Hindlimb muscle (tissue), 1 donor: Measurements from ENCODE around the gene SCUBE1. TPM values are rescaled to one million over a fixed set of nuclear protein-coding genes. Genes with fewer than 3 reads are reported as not detected.

Experiments used
- DNase-seq: peaks from one replicate; pipeline ENCODE4 v3.0.0-alpha.2; 2013
- polyA plus RNA-seq: library from polyadenylated mRNA; unstranded; fragments of 120-200 nt; gene quantifications from one replicate; pipeline ENCODE4 v1.2.1, GENCODE V29; 2013; ENCODE audit not compliant: insufficient read length

The SCUBE1 gene
- 0.10 TPM for polyA plus RNA-seq

DNA sequence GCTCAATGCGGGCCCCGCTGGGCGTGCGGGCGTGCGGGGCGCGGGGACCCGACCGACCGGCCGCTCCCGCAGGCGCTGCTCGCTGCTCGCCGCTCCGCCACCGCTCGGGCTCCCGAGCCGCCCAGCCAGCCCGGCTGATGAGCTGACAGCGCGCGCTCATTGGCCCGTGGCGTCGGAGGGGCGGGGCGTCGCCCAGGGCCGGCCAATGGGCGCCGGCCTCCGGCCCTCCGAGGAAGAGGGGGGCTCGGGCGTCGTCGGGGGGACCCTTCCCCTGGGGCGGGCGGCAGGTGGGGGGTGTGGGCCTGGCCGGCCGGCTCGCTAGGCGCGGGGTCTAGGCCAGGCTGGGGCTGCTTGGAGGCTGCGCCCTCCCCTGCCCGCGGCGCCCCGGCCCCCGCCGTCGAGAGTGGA lies at the start of gene SCUBE1:
SCUBE1 (minus strand) TSS at position 111 of the 408 bp plus-strand sequence. CDS start 111 bp downstream, outside the sequence.
- peak; percentile 69 for DNase-seq

DNA sequence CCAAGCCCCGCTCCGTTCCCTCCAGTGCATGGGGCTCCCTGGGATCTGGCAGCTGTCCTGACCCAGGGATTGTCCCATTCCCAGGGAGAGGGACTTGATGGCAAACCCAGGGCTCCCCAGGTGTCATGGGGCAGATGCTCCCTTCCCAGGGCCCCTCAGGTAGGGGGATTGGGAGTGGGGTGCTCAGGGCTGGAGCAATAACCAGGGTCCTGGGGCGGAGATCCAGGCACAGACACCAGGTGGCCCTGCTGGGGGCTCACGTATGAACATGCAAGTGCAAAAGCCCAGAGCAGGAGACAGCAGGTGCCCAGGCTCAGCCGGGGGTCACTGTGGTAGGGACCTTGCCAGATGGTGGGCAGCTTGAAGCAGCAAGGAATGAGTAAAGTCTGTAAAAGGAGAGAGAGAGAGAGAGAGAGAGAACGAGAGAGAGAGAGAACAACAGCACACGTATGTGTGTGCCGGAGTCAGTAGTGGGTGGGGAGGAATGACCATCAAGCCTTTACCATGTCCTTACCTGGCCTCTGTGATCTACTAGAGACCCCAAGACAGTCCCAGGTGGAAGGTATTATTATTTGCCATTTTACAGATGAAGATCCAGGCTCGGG lies 49.3 kb upstream of the SCUBE1 start:
- DNase-seq: no peak

DNA sequence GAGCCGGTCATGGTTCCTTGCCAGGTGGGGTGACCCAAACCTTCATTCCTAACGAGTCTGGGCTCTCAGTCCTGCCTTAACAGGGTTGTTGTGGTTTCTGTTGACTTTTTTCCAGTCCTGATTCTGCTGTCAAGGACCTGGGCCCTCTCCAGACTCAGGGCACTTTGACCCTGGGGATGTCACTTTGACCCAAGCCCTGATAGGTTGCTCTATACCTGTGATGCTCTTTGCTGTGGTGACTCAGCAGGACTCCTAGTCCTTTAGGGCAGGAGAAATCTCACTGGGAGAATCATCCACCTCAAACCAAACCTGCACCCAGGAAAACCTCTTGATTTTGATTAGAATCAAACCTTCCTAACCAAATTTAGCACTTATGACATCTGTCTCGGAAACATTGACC lies 48.1 kb upstream of the SCUBE1 start:
- DNase-seq: no peak

DNA sequence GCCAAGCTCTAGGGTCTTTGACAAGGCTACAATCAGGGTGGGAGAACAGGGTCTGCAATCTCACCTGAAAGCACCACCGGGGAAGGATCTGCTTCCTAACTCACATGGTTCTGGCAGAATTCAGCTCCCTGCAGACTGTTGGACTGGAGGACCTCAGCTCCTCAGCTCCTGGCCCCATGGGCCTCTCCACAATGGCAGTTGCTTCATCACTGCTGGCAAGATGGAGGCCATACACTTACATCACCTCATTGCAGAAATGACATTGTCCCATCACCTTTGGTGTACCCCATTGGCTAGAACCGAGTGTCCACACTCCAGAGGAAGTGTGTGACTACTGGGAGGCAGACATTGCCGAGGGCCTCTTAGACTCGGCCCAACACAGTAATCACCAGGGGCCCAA lies 47.7 kb upstream of the SCUBE1 start:
- no peak for DNase-seq

DNA sequence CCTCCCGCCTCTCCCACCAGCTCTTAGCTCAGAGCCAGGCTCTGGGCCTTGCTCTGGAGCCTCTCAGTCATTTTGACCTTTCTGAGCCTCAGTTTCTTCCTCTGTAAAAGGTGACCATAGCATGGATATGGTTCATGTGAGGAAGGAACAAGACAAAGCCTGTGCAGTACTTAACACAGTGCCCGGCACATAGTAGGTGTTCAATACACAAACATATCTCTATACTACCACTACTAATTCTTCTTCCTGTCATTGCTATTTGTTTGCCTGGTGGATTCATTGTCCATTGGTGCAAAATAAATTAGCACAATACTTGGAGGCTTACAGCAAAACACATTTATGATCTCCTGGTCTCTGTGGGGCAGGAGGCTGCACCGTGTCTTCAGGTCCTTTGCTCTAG lies 47.0 kb upstream of the SCUBE1 start:
- no peak for DNase-seq

DNA sequence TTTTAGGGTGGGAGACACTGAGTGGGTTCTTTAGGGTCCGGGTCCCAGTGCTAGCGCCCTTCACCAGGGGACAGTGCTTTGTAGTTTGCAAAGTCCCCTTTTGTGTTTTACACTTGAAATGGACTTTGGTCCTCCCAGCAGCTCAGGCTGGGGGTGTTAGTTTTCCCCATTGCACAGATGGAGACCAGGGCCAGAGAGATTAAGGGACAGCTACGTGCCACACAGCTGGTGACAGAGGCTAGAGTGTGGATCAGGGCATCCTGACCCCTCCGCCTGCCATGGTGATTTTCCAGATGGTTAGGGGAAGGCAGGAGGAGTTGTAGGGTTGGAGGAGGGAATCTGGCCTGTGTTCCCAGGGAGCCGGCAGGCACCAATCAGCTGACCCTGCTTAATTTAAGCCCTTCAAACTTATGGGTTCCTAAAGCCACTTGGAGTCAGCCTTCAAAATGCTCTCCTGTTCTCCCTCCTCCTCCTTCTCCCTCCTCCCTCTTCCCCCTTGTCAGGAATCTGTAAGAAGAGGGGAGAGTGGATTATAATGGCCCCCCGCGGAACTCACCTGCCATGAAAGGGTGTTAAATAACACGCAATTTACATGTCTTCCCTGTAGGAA lies 46.2 kb upstream of the SCUBE1 start:
- no peak for DNase-seq

DNA sequence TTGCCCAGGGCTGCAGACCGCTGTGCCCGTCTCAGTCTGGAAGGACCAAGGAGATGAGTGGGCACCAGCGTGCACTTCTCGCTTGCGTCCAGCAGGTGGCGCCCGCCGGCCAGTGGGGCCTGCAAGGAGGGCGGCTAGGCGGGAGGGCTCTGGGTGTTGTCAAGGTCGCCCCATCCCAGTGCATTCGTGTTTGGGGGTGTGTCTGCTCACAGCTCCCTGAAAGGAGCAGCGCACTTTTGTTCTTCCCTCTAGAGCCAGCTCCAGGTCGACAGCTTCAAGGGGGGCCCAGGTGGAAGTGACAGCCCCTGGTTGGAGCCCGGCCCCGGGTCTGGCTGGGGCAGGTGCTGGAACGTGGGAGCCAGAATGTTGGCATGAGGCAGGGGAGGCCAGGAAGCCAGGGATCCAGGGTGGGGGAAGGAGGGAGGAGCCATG lies 45.3 kb upstream of the SCUBE1 start:
- peak; percentile 50 for DNase-seq

DNA sequence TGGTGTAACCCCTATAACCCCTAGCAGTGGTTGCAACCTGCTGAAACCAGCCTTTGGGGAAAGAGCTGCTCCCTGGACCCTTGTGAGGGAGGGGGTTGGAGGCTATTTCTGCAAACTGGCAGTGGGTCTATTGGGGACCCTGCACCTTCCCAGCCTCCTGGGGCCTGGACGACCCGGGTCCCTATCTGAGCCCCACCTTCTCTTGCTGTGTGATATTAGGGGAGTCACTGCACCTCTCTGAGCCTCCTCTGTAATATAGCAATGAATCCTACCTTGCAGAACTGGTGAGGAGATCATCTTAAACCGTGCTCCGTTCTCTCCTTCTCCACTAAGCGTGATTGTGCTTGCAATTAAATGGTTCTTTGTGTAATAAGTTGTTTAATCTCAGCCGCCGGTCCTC lies 44.6 kb upstream of the SCUBE1 start:
- no peak for DNase-seq

DNA sequence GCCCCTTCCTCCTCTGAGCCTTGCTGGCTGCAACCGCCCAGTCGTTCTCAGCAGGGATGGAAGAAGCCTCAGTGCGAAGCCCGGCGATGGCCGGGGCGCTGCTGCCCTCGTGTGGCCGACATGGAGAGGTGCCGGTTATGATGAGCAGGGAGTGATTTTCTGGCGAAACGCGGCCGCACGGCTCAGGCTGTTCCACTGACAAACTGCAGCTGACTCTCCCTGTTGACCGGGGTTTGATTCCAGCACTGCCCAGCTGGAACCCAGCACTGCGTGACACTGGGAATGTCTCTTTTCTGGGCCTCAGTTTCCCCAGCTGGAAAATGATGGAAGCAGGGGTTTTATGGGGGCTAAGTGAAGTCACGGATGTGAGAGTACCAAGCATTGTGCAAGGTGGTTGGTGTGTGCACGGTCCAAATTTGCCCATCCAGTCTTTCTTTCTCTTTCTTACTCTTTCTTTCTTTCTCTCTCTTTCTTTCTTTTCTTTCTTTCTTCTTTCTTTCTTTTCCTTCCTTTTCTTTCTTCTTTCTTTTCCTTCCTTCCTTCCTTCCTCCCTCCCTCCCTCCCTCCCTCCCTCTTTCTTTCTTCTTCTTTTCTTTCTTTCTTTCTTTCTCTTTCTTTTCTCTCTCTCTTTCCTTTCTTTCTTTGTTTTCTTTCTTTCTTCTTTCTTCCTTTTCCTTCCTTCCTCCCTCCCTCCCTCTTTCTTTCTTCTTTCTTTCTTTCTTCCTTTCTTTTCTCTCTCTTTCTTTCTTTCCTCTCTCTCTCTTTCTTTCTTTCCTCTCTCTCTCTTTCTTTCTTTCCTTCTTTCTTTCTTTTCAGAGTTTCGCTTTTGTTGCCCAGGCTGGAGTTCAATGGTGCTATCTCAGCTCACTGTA lies 42.8 kb upstream of the SCUBE1 start:
- DNase-seq: peak; percentile 88

DNA sequence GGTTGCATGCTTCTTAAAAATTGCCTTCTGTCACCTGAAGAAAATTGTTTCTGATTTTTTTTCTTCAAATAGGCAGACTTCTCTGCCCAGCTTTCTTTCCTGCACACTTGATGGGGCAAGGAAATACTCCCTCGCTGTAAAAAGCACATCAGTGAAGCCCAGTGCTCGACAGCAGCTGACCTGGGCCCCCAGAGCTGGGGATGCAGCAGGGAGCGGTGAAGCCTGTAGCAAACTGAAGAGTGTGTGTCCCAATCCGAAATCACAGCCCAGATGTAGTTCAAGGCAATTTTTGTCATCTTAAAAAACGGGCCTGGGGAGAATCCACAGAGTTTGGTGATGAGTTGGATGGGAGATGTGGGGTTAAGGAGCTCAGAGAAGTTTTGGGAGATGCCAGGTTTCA lies 41.7 kb upstream of the SCUBE1 start:
- no peak for DNase-seq

DNA sequence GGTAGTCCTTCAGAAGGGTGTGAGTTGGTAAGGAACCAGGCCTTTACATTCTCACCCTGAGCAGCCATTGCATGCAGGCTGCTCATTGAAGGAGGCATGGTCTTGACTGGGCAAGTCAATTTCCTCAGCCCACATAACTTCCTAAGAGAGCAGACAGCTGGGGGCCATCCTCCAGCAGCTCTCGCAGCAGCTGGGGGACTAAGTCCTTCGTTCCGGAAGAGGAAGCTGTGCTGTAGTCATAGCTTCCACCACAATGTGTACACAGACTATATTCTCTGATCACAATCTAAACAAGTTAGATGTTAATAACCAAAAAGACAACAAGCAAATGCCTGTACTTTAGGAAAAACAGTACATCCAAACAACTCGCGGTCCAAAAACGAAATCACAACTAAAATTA lies 38.5 kb upstream of the SCUBE1 start:
- DNase-seq: no peak

DNA sequence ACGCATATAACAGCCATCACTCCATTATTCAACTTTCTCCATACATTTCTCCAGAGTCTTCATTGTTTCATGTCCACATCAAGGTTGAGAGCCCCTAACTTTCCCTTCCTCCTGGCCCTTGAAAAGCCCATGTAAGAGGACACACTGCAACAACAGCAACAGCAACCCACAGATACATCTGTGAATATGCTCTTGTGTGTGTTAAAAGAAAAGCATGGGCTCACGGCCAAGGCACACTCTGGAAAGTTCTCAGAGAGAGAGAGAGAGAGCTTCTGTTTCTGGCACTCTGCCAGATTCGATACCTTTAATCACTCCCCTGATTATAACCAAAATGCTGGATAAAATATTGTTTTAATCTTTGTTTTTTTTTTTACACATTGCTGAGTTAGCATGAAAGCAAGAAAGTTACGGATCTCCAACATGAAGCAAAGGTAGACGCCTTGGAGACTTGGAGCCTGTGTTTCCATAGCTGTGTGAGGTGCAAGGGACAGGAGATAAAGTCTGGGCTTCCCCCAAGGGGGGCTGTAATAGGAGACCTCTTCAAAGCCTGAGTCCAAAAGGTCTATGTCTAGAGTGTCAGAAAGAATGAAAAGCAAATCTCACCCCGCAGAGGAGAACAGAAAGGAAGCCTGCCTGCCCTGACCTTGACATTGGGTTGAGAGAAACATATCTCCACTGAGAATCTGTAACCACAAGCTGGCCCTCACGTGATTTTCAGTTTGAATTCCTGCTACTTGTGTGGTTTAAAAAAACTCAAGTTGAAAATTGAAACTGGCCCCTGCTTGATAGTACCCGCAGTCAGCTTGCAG lies 34.9 kb upstream of the SCUBE1 start:
- peak; percentile 42 for DNase-seq

DNA sequence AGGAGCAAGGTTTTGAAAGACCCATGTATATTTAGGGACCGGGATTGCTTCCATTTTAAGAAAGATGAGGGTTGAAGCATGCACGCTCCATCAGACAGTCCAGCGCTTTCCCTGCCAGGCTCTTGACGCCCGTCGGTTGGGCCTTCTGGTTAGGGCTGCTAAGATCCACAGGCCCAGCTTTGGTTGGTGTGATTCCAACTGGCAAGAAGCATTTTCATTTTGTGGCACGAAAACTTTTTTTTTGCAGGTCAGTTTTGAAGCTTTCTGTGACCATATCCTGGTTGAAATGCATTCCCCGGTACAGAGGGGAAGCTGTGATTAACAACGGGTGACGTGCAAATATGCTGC lies 34.4 kb upstream of the SCUBE1 start:
- DNase-seq: no peak

DNA sequence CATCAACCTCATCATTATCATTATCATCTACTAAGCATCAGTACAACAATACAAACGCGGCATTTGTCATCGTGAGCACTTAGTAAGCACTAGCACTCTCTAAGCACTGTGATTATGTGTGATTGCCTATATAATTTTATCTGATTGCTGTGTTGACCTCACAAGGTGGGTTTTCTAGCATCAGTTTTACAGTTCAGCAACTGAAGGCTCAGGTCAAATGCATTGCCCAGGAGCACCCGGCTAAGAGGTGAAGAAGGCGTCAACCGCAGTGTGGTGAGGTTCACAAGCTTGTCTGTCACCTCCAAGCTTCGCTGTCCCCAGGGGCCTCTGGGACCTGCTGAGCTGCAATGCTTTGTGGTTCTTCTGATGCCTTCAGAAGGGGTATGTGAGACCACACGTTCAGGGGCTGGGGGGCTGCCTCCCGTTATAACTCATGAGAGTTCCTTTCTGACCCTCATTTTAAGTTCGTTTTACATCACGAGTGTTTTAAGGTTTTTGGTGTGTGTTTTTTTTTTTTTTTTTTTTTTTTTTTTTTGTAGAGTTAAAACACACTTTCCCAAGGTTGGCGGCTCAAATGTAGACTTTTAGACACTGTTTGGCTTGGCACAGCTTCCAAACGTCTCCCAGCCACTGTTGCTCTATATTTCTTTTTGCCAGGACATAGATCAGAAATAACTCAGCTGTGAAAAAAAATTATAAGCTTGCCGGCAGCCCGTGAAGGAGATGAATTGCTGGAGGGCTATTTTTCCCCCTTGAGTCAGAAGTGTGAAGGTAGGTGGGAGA lies 33.8 kb upstream of the SCUBE1 start:
- DNase-seq: no peak

DNA sequence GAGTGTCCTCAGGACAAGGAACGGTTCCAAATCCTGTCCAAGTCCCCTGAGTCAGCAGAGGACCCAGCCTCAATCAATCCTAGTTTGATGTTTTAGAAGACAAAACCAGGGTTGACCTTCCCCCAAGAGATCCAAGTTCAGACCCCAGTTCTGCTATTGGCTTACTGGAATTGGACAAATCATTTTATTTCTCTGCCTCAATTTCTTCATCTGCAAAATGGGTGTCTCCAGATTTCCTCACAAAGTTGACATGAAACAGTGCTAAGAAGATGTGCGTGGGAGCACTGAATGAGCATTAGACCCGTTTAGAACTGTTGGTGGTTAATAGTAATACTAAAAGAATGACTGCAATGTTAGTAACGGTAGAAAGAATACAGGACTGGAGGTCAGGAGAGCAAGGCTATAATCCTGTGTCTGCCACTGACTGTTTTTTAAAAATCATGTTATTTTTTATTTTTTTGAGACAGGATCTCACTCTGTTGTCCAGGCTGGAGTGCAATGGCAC lies 32.8 kb upstream of the SCUBE1 start:
- no peak for DNase-seq

DNA sequence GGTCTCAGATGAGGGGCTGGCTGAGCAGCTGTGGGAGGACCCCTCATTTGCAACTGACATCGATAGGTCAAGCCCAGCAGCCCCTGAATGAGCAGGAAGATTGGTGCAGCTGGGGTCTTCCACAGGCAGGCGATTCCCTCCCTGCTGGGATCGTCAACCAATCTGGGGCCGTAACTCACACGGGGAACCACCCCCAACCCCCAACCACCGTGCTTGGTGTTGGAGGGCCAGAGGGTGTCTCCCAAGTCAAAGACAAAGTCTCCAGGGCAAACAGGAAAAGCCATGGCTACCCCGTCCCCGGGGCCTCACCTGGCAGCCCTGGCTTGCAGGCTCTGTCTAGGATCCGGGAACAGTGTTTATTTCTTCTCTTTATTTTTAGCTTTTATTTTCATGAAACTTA lies 26.9 kb upstream of the SCUBE1 start:
- DNase-seq: no peak

DNA sequence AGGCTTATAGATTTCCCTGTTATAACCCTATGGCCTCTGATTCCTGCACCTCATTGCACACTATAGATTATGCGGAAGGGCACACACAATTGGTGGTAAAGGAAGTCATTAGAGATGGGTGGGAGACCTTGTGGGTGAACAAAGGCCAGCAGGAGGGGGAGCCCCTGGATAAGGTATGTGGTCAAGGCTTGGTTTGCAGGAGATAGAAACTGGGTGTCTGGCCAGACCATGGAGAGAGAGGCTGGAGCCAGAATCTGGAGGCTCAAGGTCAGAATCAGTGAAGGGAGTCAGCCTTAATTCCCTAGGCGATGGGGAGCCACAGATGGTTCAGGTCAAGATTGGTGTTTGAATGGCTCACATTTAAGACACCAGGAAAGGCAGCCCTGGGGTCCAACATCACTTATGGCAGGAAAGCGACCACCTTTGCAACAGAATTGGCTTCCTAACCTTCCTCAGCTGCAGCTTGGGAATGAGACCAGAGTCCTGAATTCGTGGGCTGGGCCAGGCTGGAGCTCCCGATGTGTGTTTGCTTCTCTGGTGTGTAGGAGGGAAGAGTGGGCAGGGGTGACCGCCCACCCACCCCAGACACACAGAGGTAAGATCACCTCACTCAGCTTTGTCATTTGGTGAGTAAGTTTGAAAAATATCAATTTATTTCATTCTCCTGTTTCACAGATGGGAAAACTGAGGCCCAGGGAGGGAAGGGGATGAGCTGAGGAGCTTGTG lies 22.7 kb upstream of the SCUBE1 start:
- DNase-seq: no peak

DNA sequence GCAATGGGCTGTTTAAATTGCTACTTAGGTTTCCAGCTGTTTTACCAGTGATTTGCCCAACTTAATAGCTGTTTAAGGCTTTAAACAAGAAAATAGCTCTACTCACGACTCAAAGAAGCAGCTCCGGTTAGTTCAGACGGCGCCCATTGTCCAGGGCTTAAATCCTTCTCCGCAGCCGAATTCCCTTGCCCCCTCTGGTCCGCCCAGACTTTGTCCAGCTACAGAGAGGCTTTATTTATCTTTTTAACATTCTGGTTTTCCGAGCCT lies 20.9 kb upstream of the SCUBE1 start:
- no peak for DNase-seq

DNA sequence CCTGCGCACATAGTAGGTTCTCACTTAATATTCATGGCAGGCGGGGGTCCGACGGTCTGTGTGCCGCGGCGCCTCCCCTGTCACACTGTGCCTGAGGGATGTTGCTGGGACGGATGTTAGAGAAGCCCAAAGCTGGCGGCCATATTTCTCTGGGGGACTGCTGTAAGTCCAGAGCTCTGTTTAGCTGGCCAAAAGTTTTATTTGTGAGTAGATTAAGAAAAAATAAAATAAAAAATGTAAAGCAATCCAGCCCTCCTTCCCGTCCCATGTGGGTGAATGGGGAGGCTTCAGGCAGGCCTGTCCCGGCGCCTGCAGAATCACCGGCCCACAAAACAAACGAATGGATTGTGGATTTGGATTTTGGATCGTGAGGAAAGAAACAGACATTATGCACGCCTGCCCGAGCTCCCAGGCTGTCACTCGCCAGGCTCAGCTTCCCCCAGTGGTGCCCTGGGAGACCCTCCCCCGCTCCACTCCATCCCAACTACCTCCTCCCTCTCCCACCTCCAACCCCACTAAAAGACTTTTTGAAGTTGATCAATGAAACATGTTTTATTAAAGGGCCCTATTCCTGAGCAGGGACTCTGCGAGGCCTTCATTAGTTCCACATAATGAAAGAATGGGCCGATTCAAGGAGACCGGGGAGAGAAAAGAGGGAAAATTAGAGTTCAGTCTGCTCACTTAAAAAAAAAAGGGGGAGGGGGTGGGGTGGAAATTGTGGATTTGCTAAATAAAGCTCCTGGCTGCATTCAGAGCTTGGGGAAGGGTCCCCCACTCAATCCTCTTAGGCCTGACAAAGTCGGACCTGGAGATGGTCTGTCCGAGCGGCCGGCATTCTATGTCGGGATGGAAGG lies 20.4 kb upstream of the SCUBE1 start:
- no peak for DNase-seq

DNA sequence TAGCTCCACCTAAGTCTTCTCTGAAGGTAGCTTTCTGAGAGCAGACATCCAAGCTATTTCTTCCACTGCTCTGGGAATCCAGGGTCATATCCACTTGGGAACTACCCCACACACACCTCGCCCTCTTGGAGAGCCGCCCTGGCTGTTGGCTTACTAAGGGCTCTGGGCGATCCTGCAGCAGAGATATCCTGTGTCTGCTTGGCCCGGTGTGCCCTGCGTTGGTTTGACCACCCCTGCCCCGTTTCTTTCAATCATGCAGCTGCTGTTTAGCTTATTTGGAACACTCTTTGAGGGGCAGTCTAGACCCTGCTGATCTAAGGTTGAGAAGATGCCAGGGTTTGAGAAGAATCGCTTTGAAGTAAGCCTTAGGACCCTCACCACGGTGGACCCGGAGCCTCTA lies 17.4 kb upstream of the SCUBE1 start:
- no peak for DNase-seq

DNA sequence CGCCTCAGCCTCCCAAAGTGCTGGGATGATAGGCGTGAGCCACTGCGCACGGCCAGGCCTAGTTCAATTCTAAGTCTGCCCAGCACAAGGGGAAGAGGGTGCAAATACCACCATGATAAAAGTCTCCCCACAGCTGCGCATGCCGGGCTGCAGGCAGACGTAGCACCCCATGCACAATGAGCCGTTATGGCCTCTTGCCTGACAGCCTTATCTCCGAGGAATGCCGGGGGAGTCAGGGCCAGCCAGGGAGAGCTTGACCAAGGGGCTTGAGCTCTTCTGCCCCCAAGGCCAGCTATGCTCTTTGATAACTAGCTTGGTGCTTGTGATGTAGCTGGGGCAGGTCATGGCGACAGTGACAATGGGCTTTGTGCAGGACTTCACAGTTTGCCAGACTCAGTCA lies 13.7 kb upstream of the SCUBE1 start:
- DNase-seq: no peak
